Muscle layer of duodenum (tissue), 2 donors: ENCODE measurements around the gene TIPIN.
"Not testable (repeated sequence)": the region's sequence is repeated elsewhere in the genome, so short reads cannot be mapped to it uniquely, and the experiment has no call there.

Experiments used
- H3K27ac ChIP-seq: one replicate; pipeline ENCODE4 v1.7.0; 2013; ENCODE audit warnings: mild to moderate bottlenecking, low read length
- H3K27me3 ChIP-seq: one replicate; pipeline ENCODE4 v1.7.0; 2013; ENCODE audit warnings: low read depth, mild to moderate bottlenecking, control low read depth, low read length
- H3K36me3 ChIP-seq, 2 donors: one replicate each; pipeline ENCODE4 v1.7.0; 2013; ENCODE audit warnings: low read length in 2 of 2, control low read depth in 1 of 2, mild to moderate bottlenecking in 1 of 2; ENCODE audit not compliant: insufficient read depth in 2 of 2, control insufficient read depth in 1 of 2
- H3K4me1 ChIP-seq, 2 donors: one replicate each; pipeline ENCODE4 v1.7.0; 2013; ENCODE audit warnings: low read length in 2 of 2, mild to moderate bottlenecking in 2 of 2, control low read depth in 1 of 2, moderate library complexity in 1 of 2; ENCODE audit not compliant: insufficient read depth in 2 of 2, control insufficient read depth in 1 of 2
- H3K4me3 ChIP-seq, 2 donors: one replicate each; pipeline ENCODE4 v1.7.0; 2013; ENCODE audit warnings: low read length in 2 of 2, low read depth in 1 of 2, mild to moderate bottlenecking in 1 of 2
- H3K9me3 ChIP-seq, 2 donors: one replicate each; pipeline ENCODE4 v1.7.0; 2013; ENCODE audit warnings: low read length in 2 of 2, control low read depth in 1 of 2, mild to moderate bottlenecking in 1 of 2; ENCODE audit not compliant: control insufficient read depth in 1 of 2
- donor health status: healthy.

TIPIN gene

DNA sequence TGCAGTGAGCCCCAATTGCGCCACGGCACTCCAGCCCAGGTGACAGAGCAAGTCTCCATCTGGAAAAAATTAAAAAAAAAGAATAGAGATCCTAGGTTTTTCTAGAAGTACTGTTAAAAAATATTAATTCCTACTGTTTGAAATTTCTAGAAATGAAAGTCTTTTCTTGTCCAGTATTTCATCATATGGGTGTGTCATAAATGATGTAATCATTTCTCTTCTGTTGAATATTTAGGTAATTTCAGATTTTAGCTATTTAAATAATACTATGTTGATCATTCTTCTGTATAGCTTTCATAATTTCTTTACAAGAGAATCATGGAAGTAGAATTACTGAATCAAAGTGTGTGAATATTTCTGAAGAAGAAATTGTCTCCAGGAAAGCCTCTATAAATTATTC, 24.9 kb upstream of the TIPIN start:
- not testable (repeated sequence) for H3K27me3 ChIP-seq, H3K9me3 ChIP-seq, H3K27ac ChIP-seq, H3K36me3 ChIP-seq, H3K4me3 ChIP-seq
- peaks cover 0 to 11% of the 10 kb centered on the region in 2 donors for H3K4me1 ChIP-seq

DNA sequence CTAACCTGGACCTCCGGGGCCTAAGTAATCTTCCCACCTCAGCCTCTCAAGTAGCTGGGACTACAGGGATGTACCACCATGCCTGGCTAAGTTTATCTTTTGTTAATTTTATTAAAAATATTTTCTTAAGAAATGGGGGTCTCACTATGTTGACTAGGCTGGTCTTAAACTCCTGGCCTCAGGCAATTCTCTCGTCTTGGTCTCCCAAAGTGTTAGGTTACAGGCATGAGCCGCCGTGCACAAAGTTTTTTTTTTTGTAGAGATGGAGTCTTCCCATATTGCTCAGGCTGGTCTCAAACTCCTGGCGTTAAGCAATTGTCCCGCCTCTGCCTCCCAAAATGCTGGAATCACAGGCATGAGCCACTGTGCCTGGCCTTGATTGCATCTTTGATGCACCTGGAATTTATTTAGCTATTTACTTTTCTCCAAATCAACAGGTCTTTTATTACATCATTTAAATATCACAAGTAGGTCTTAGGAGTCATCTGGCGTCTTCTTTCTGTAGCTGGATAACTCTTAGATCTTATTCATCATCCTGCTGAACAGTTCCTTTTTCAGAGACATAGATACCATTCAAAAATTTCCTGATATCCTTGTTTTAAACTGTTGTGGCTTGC, 22.4 kb upstream of the TIPIN start:
- Histone ChIP-seq H3K36me3 (no peaks in the 10 kb centered on the region), H3K9me3 (peaks cover 0 to 3% of the 10 kb centered on the region in 2 donors), H3K27ac (no peak overlapping the region), H3K4me3 (no peak overlapping the region), H3K27me3 (no peaks in the 10 kb centered on the region), H3K4me1 (no peaks in the 10 kb centered on the region)

DNA sequence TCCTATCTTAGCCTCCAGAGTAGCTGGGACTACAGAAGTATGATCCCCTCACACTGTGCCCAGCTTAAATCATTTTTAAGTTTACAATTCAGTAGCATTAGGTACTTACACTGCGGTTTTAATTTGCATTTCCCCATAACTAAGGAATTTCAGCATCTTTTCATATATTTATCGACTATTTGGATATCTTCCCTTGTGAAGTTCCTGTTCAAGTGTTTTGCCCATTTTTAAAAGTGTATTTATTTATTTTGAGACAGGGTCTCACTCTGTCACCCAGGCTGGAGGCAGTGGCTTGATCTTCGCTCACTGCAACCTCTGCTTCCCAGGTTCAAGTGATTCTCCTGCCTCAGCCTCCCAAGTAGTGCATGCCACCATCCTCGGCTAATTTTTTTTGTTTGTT, 17.7 kb upstream of the TIPIN start:
- H3K4me1 ChIP-seq, result no peaks in the 10 kb centered on the region
- H3K9me3 ChIP-seq, result peaks cover 0 to 3% of the 10 kb centered on the region in 2 donors
- no peak overlapping the region for H3K27ac ChIP-seq
- no peak overlapping the region for H3K4me3 ChIP-seq
- H3K27me3 ChIP-seq, result no peaks in the 10 kb centered on the region
- no peaks in the 10 kb centered on the region for H3K36me3 ChIP-seq

DNA sequence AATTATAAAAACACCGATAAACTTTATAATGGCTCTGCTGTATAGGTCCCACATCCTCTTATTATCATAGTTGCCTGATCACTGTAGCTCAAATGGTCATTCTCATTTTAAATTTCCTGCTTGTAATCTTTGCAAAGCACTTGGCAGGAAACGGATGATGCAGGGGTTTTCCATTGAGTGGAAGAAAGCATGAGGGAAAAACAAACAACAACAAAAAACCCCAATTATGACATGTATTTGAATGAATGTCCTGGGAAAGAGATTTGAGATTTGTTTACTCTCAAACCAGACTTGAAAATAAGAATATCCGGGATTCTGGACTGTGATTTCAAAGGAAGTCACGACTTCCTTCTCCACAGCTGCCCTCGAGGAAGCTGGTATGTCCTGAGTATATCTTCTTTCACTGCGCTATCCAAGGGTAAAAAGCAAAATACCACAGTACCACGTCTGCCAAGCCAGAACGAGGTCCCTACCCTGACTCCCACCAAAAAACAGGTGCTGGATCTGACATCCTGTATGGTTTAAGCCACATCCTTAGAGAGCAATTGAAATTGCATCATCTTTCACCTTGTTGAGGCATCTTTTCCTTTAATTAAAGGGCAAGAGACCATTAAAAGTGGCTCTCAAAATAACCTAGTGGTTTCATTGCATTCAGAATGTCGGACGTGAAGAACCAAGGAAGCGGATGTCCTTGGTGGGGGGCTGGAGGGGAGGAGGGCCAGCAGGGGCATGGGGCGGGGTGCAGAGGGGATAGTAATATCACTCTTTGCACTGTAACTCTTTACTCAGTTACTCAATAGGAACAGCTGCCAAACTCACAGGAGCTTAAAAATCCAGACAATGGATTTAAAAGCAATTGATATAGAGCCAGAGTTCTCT, 13.5 kb upstream of the TIPIN start:
- Histone ChIP-seq H3K4me3 (peak overlapping the region; percentile 23 to 71), H3K36me3 (no peaks in the 10 kb centered on the region), H3K27ac (peak overlapping the region; percentile 79), H3K9me3 (peaks cover 0 to 3% of the 10 kb centered on the region in 2 donors), H3K27me3 (no peaks in the 10 kb centered on the region), H3K4me1 (no peaks in the 10 kb centered on the region)

DNA sequence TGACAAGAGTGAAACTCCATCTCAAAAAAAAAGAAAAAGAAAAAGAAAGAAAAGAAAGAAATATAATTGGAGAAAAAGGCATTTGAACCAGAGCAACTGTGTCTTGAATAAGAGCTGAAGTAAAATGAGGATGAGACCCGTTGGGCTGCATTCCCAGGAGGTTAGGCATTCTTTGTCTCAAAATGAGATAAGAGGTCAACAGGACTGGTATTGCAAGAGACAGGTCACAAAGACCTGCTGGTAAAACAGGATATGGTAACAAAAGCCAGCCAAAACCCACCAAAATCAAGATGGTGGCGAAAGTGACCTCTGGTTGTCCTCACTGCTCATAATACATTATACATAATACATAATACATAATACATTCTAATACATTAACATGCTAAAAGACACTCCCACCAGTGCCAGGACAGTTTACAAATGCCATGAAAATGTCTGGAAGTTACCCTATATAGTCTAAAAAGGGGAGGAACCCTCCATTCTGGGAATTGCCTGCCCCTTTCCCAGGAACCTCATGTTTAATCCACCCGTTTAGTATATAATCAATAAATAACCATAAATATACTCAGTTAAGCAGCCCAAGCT, 8.6 kb upstream of the TIPIN start:
- no peaks in the 10 kb centered on the region for H3K27me3 ChIP-seq
- no peaks in the 10 kb centered on the region for H3K36me3 ChIP-seq
- H3K9me3 ChIP-seq, result no peaks in the 10 kb centered on the region
- H3K27ac ChIP-seq, result no peak overlapping the region
- no peak overlapping the region for H3K4me3 ChIP-seq
- H3K4me1 ChIP-seq, result no peaks in the 10 kb centered on the region

DNA sequence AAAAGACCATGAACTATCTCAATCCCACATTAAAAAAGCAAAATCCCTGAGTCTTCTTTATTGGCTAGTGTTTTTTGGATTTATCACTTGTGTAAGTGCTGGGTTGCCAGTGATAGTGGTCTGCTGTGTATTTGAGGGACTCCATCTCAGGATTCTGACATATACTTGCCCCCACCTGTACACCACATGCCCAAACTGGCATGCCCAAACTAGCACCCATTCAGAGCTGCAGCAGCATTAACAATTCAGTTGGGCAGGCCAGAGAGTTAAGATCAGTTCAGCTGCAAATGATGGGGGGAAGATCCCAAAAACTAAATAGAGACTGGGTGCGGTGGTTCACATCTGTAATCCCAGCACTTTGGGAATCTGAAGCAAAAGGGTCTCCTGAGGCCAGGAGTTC, 6.3 kb upstream of the TIPIN start:
- H3K4me3 ChIP-seq, result no peak overlapping the region
- H3K4me1 ChIP-seq, result no peaks in the 10 kb centered on the region
- no peaks in the 10 kb centered on the region for H3K27me3 ChIP-seq
- H3K36me3 ChIP-seq, result no peaks in the 10 kb centered on the region
- no peaks in the 10 kb centered on the region for H3K9me3 ChIP-seq
- H3K27ac ChIP-seq, result no peak overlapping the region

DNA sequence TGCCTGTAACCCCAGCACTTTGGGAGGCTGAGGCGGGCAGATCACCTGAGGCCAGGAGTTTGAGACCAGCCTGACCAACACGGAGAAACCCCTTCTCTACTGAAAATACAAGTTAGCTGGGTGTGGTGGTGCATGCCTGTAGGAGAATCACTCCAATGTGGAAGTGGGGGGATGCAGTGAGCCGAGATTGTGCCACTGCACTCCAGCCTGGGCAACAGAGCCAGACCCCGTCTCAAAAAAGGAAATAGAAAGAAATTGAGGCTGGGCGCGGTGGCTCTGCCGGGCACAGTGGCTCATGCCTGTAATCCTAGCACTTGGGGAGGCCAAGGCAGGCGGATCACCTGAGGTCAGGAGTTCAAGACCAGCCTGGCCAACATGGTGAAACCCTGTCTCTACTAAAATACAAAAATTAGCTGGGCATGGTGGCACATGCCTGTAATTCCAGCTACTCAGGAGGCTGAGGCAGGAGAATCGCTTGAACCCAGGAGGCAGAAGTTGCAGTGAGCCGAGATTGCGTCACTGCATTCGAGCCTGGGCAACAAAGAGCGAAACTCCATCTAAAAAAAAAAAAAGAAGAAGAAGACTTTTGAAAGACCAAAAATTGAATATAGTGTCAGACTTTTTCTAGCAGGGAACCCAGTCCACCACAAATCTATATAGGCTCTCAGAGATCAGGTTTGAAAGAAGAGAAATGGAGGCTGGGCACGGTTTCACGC, 5.4 kb upstream of the TIPIN start:
- not testable (repeated sequence) for H3K4me3 ChIP-seq, H3K36me3 ChIP-seq, H3K27me3 ChIP-seq, H3K4me1 ChIP-seq, H3K27ac ChIP-seq, H3K9me3 ChIP-seq

DNA sequence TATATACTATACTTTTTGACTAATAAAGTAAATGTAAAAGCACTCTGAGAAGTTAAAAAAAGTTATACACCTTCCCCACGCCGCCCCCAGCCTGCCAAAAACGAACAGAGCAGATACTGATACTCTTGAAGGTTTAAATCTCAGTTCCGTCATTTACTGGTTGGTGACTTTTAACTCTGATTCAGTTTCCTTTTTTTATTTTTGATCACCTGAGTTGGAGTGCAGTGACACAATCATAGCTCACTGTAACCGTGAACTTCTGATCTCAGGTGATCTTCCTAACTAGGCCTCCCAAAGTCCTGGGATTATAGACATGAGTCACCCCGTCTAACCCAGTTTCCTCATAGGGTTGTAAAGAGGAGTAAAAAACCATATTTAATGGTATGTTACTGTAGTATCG, 3.3 kb upstream of the TIPIN start:
- H3K4me1 ChIP-seq, result no peaks in the 10 kb centered on the region
- no peak overlapping the region for H3K27ac ChIP-seq
- H3K27me3 ChIP-seq, result no peaks in the 10 kb centered on the region
- H3K9me3 ChIP-seq, result no peaks in the 10 kb centered on the region
- H3K4me3 ChIP-seq, result no peak overlapping the region
- no peaks in the 10 kb centered on the region for H3K36me3 ChIP-seq

DNA sequence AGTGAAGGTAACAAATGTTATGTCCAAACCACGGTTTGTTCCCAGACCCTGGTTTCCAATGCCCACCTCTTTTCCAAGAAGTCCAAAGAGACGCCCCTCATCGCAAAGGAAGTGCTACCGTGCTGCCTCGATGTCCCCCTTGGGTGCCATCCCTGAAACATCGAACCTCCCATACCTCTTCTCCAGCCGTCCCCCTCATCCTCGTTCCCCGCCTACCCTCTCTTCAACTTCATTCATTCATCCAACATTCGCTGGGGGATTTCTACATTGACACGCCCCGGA, 467 bp downstream of the TIPIN start:
- H3K9me3 ChIP-seq, result no peaks in the 10 kb centered on the region
- H3K27ac ChIP-seq, result peak overlapping the region; percentile 54
- H3K4me3 ChIP-seq, result peak overlapping the region; percentile 74 to 85
- no peaks in the 10 kb centered on the region for H3K36me3 ChIP-seq
- no peaks in the 10 kb centered on the region for H3K27me3 ChIP-seq
- no peaks in the 10 kb centered on the region for H3K4me1 ChIP-seq

DNA sequence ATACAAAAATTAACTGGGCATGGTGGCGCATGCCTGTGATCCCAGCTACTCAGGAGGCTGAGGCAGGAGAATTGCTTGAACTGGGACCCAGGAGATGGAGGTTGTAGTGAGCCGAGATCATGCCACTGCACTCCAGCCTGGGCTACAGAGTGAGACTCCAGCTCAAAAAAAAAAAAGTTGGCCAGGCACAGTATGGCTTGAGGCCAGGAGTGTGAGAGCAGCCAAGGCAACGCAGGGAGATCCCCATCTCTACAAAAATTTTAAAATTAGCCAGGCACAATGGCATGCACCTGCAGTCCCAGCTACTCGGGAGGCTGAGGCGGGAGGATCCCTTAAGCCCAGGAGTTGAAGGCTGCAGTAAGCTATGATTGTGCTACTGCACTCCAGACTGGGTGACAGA, 8.0 kb downstream of the TIPIN start:
- not testable (repeated sequence) for H3K27ac ChIP-seq, H3K4me3 ChIP-seq, H3K9me3 ChIP-seq, H3K27me3 ChIP-seq, H3K4me1 ChIP-seq
- H3K36me3 ChIP-seq, result peaks cover 5 to 12% of the 10 kb centered on the region in 2 donors

DNA sequence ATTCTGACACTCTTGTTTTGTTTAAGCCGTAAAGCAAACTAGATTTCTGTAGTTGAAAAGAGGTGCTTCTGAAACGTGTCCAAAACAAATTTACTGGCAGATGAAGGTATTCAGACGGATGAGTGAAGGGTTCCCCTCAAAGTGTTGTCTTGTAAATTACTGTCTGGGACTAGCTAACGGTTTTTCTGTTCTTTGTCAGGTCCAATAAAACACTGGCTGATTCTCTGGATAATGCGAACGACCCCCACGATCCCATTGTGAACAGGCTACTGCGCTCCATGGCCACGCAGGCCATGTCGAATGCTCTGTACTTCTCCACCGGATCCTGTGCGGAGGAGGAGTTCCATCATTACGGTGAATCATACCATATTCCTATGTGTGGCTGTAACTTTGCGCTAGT, 27.7 kb downstream of the TIPIN start:
- Histone ChIP-seq H3K36me3 (peaks cover 35 to 57% of the 10 kb centered on the region in 2 donors), H3K27ac (no peak overlapping the region), H3K4me3 (no peak overlapping the region), H3K27me3 (no peaks in the 10 kb centered on the region), H3K9me3 (no peaks in the 10 kb centered on the region), H3K4me1 (no peaks in the 10 kb centered on the region)
